ENCODE data around the gene MYB.
"Not testable (repeated sequence)": the region's sequence is repeated elsewhere in the genome, so short reads cannot be mapped to it uniquely, and the experiment has no call there.

The MYB gene

GRCh38 chr6:135243871-135244796 lies 63.0 kb downstream of the MYB start:
- no peak overlapping the region for H3K27ac ChIP-seq
- no peaks in the 10 kb centered on the region for H3K27me3 ChIP-seq (replicated peaks)
- in situ Hi-C loops (cut with HindIII; ENCODE audit: low pct_ligation_motif_present, low sequenced_read_pairs) = no loop called here
- H3K36me3 ChIP-seq (replicated peaks) = no peaks in the 10 kb centered on the region
- no peak for TF ChIP-seq CTCF (IDR thresholded peaks at IDR 0.05; ENCODE audit: low read depth, low read length, missing control alignments)
- H3K4me3 ChIP-seq (ENCODE audit: low read depth, low read length) = no peak overlapping the region
- no peak for DNase-seq

- Histone ChIP-seq H3K27me3 (replicated peaks) (no peaks in the 10 kb centered on the region), H3K27ac (no peak overlapping the region), H3K4me3 (ENCODE audit: low read depth, low read length) (no peak overlapping the region), H3K36me3 (replicated peaks) (no peaks in the 10 kb centered on the region)
- no peak for DNase-seq
- TF ChIP-seq CTCF (IDR thresholded peaks at IDR 0.05; ENCODE audit: low read depth, low read length, missing control alignments) = no peak
- in situ Hi-C loops (cut with HindIII; ENCODE audit: low pct_ligation_motif_present, low sequenced_read_pairs) = no loop called here
These were observed 63.7 kb downstream of the MYB start for GRCh38 chr6:135244805-135245204.

GRCh38 chr6:135246412-135247012 lies 65.4 kb downstream of the MYB start:
- in situ Hi-C loops (cut with HindIII; ENCODE audit: low pct_ligation_motif_present, low sequenced_read_pairs) = not testable (repeated sequence)

GRCh38 chr6:135250234-135250633 lies 69.1 kb downstream of the MYB start:
- H3K27me3 ChIP-seq (replicated peaks) = no peaks in the 10 kb centered on the region
- in situ Hi-C loops (cut with HindIII; ENCODE audit: low pct_ligation_motif_present, low sequenced_read_pairs) = no loop called here

More at GRCh38 chr6:135246412-135247012, 65.4 kb downstream of the MYB start:
- H3K4me3 ChIP-seq (ENCODE audit: low read depth, low read length); H3K36me3 ChIP-seq (replicated peaks); DNase-seq; H3K27ac ChIP-seq; H3K27me3 ChIP-seq (replicated peaks): not testable (repeated sequence)

GRCh38 chr6:135250751-135251497 lies 69.8 kb downstream of the MYB start:
- DNase-seq = no peak
- in situ Hi-C loops (cut with HindIII; ENCODE audit: low pct_ligation_motif_present, low sequenced_read_pairs) = no loop called here
- no peaks in the 10 kb centered on the region for H3K27me3 ChIP-seq (replicated peaks)
- no peak overlapping the region for H3K4me3 ChIP-seq (ENCODE audit: low read depth, low read length)
- no peak for TF ChIP-seq CTCF (IDR thresholded peaks at IDR 0.05; ENCODE audit: low read depth, low read length, missing control alignments)
- H3K27ac ChIP-seq = no peak overlapping the region
- no peaks in the 10 kb centered on the region for H3K36me3 ChIP-seq (replicated peaks)

More at GRCh38 chr6:135250234-135250633, 69.1 kb downstream of the MYB start:
- no peaks in the 10 kb centered on the region for H3K36me3 ChIP-seq (replicated peaks)
- H3K4me3 ChIP-seq (ENCODE audit: low read depth, low read length) = no peak overlapping the region
- no peak overlapping the region for H3K27ac ChIP-seq
- no peak for TF ChIP-seq CTCF (IDR thresholded peaks at IDR 0.05; ENCODE audit: low read depth, low read length, missing control alignments)
- no peak for DNase-seq
